WTC11 (cell line): ENCODE data around the gene SHISA6.

Source experiments
- IRF2 ChIP-seq: sonication (generic); formaldehyde crosslinking; IDR thresholded peaks from 2 replicates; pipeline ENCODE4 v1.8.0; 2022; ENCODE audit warnings: low read depth, missing genetic modification reagents, borderline replicate concordance
- TF ChIP-seq, protein P1 (sequence below): fragments of 200-600 bp; IDR thresholded peaks from 2 replicates; pipeline ENCODE4 v1.8.0; 2022; ENCODE audit warnings: antibody characterized with exemption

DNA sequence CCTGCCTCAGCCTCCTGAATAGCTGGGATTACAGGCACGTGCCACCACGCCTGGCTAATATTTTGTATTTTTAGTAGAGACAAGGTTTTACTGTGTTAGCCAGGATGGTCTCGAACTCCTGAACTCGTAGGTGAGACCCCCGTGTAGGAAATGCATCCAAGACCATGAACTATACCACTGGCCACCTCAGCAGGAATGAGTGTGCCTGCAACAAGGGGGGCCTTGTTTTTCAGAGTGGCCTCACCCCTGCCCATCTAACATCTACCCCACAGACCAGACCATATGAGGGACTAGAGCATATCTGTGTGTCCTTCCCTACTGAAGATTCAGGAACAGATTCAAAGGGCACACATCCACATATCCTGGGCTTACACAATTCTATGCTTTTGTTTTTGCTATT lies 44.9 kb downstream of the SHISA6 start:
- TF ChIP-seq, protein P1, sequence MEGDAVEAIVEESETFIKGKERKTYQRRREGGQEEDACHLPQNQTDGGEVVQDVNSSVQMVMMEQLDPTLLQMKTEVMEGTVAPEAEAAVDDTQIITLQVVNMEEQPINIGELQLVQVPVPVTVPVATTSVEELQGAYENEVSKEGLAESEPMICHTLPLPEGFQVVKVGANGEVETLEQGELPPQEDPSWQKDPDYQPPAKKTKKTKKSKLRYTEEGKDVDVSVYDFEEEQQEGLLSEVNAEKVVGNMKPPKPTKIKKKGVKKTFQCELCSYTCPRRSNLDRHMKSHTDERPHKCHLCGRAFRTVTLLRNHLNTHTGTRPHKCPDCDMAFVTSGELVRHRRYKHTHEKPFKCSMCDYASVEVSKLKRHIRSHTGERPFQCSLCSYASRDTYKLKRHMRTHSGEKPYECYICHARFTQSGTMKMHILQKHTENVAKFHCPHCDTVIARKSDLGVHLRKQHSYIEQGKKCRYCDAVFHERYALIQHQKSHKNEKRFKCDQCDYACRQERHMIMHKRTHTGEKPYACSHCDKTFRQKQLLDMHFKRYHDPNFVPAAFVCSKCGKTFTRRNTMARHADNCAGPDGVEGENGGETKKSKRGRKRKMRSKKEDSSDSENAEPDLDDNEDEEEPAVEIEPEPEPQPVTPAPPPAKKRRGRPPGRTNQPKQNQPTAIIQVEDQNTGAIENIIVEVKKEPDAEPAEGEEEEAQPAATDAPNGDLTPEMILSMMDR: no peak
- TF ChIP-seq IRF2: no peak
